HG03139 (cell line): ENCODE data around the gene CPEB4.

ENCODE experiments used
- ATAC-seq: cut with Tn5 transposase; IDR thresholded peaks from one replicate; pipeline ENCODE4 v1.9.1; 2021; ENCODE audit not compliant: unreplicated experiment

CPEB4 gene

GRCh38 chr5:173884402-173885053 is 3.6 kb upstream of the CPEB4 start:
- ATAC-seq = no peak

GRCh38 chr5:173885054-173885443 is 3.1 kb upstream of the CPEB4 start:
- no peak for ATAC-seq

- no peak for ATAC-seq
Measured at GRCh38 chr5:173885475-173886010, 2.6 kb upstream of the CPEB4 start.

GRCh38 chr5:173886150-173886549 is 2.0 kb upstream of the CPEB4 start:
- ATAC-seq = no peak

GRCh38 chr5:173888473-173889131 is 453 bp downstream of the CPEB4 start:
- ATAC-seq = no peak

GRCh38 chr5:173890195-173890991 is 2.2 kb downstream of the CPEB4 start:
- ATAC-seq = no peak

- ATAC-seq = no peak
Measured at GRCh38 chr5:173891308-173892116, 3.4 kb downstream of the CPEB4 start.

- ATAC-seq = no peak
Measured at GRCh38 chr5:173893192-173893561, 5.0 kb downstream of the CPEB4 start.

GRCh38 chr5:173895401-173896165 is 7.4 kb downstream of the CPEB4 start:
- no peak for ATAC-seq

GRCh38 chr5:173896631-173897030 is 8.5 kb downstream of the CPEB4 start:
- ATAC-seq = no peak

GRCh38 chr5:173901705-173902104 is 13.6 kb downstream of the CPEB4 start:
- ATAC-seq = no peak

GRCh38 chr5:173902334-173902733 is 14.2 kb downstream of the CPEB4 start:
- ATAC-seq = no peak

GRCh38 chr5:173902743-173903142 is 14.6 kb downstream of the CPEB4 start:
- ATAC-seq = no peak

- ATAC-seq = no peak
Measured at GRCh38 chr5:173903396-173904140, 15.4 kb downstream of the CPEB4 start.

GRCh38 chr5:173904151-173904550 is 16.0 kb downstream of the CPEB4 start:
- no peak for ATAC-seq

GRCh38 chr5:173907284-173907683 is 19.1 kb downstream of the CPEB4 start:
- no peak for ATAC-seq

GRCh38 chr5:173907686-173908371 is 19.7 kb downstream of the CPEB4 start:
- ATAC-seq = no peak

GRCh38 chr5:173909199-173909598 is 21.1 kb downstream of the CPEB4 start:
- ATAC-seq = no peak

GRCh38 chr5:173910215-173910614 is 22.1 kb downstream of the CPEB4 start:
- no peak for ATAC-seq
